Activated B cell treated with CpG ODN at 0.5 μM for 24 hours (primary cell): ENCODE measurements around the gene ECI2. TPM values are rescaled to one million over a fixed set of nuclear protein-coding genes. Genes with fewer than 3 reads are reported as not detected.
A peak's percentile ranks its signal among the peaks of the same experiment; 100 is the strongest.

ENCODE experiments used
- ATAC-seq: fragments of 200-7000 bp; cut with Tn5 transposase; one replicate; pipeline ENCODE4 v1.10.0; 2021; ENCODE audit warnings: low read depth, mild to moderate bottlenecking, moderate library complexity
- CTCF ChIA-PET: fragments of 350-600 bp; sonication (Branson Sonifier 250); formaldehyde crosslinking; loops from one replicate; lab custom pipeline; 2021; ENCODE audit warnings: antibody characterized with exemption; lab: Charles Lee
- POLR2A ChIA-PET: fragments of 350-600 bp; sonication (Branson Sonifier 250); formaldehyde crosslinking; loops from one replicate; lab custom pipeline; 2021; ENCODE audit warnings: antibody characterized with exemption; lab: Charles Lee
- DNase-seq: peaks from one replicate; pipeline ENCODE4 v3.0.0; 2022
- H3K27ac Mint-ChIP-seq: one replicate; pipeline ENCODE4 v1.8.0; 2020; ENCODE audit warnings: mixed read lengths
- H3K27me3 Mint-ChIP-seq: one replicate; pipeline ENCODE4 v1.8.0; 2021; ENCODE audit warnings: mixed read lengths
- H3K36me3 Mint-ChIP-seq: one replicate; pipeline ENCODE4 v1.8.0; 2021; ENCODE audit warnings: low read depth, mixed read lengths
- H3K4me1 Mint-ChIP-seq: one replicate; pipeline ENCODE4 v1.8.0; 2021; ENCODE audit warnings: mixed read lengths
- H3K4me3 Mint-ChIP-seq: one replicate; pipeline ENCODE4 v1.8.0; 2020; ENCODE audit warnings: mild to moderate bottlenecking, mixed read lengths
- H3K9me3 Mint-ChIP-seq: one replicate; pipeline ENCODE4 v1.8.0; 2020; ENCODE audit warnings: mixed read lengths
- CTCF ChIP-seq: fragments of 200-600 bp; IDR thresholded peaks from one replicate; pipeline ENCODE4 v1.8.0; 2022; ENCODE audit warnings: antibody characterized with exemption, mild to moderate bottlenecking
- intact Hi-C: fragments of 100-400 bp; cut with micrococcal nuclease; formaldehyde crosslinking; loops from one replicate; pipeline ENCODE4 v1.15.1; 2024
- total RNA-seq: library from RNA; stranded (reverse); gene quantifications from 2 replicates; pipeline ENCODE4 v1.2.3, GENCODE V29; 2022

Gene ECI2
- 15.8 and 16.0 TPM in 2 replicates for total RNA-seq

- POLR2A ChIA-PET, result interaction anchor here (0.5 to 4.0 kb wide), 11 partner anchors 11 to 1126 kb away, joined by 3 to 32 read pairs (median 4); partner anchors contain the start of gene LYRM4
- Mint-ChIP-seq H3K27ac (peak within 1 kb of the TSS; percentile 80), H3K9me3 (peaks cover 2% of the 10 kb centered on the region), H3K4me3 (peak within 1 kb of the TSS; percentile 90), H3K27me3 (no peaks in the 10 kb centered on the region), H3K4me1 (peaks cover 27% of the 10 kb centered on the region), H3K36me3 (peaks cover 24% of the 10 kb centered on the region)
- DNase-seq (no peak), ATAC-seq (peak; percentile 11)
- intact Hi-C loops, result loop anchor here (1.0 to 5.0 kb wide), 9 partner anchors 18 to 978 kb away; partner anchors contain the start of genes CDYL, FAM50B, PSMG4 and TUBB2A
- CTCF ChIA-PET, result interaction anchor here (1.2 to 2.4 kb wide), 3 partner anchors 18 to 76 kb away, joined by 4 to 12 read pairs (median 12); no protein-coding TSS in a partner anchor
- TF ChIP-seq CTCF, result no peak
These were observed at the start of gene ECI2 for GRCh38 chr6:4134841-4135664. Gene ECI2, minus strand, starts transcription at chr6:4135575. Its CDS starts 15 bp downstream, at chr6:4135560.

GRCh38 chr6:4180652-4181255 lies 45.4 kb upstream of the ECI2 start:
- H3K4me1 Mint-ChIP-seq, result no peaks in the 10 kb centered on the region
- H3K36me3 Mint-ChIP-seq, result no peaks in the 10 kb centered on the region
- no peak for TF ChIP-seq CTCF
- ChIA-PET CTCF (no interaction called here), POLR2A (no interaction called here)
- ATAC-seq, result no peak
- H3K27ac Mint-ChIP-seq, result no peak overlapping the region
- H3K9me3 Mint-ChIP-seq, result no peaks in the 10 kb centered on the region
- intact Hi-C loops, result no loop called here
- H3K27me3 Mint-ChIP-seq, result peaks cover 17% of the 10 kb centered on the region
- no peak for DNase-seq
- no peak overlapping the region for H3K4me3 Mint-ChIP-seq

- no peak overlapping the region for H3K27ac Mint-ChIP-seq
- no peak for DNase-seq
- no peaks in the 10 kb centered on the region for H3K4me1 Mint-ChIP-seq
- no peaks in the 10 kb centered on the region for H3K9me3 Mint-ChIP-seq
- H3K4me3 Mint-ChIP-seq, result no peak overlapping the region
- ChIA-PET CTCF (no interaction called here), POLR2A (no interaction called here)
- no peak for ATAC-seq
- H3K27me3 Mint-ChIP-seq, result peaks cover 13% of the 10 kb centered on the region
- intact Hi-C loops, result no loop called here
- no peak for TF ChIP-seq CTCF
- H3K36me3 Mint-ChIP-seq, result no peaks in the 10 kb centered on the region
These were observed 44.7 kb upstream of the ECI2 start for GRCh38 chr6:4179960-4180651.

GRCh38 chr6:4178737-4179333 lies 43.5 kb upstream of the ECI2 start:
- TF ChIP-seq CTCF, result no peak
- DNase-seq (no peak), ATAC-seq (no peak)
- Mint-ChIP-seq H3K27ac (no peak overlapping the region), H3K36me3 (no peaks in the 10 kb centered on the region), H3K4me1 (no peaks in the 10 kb centered on the region), H3K9me3 (no peaks in the 10 kb centered on the region), H3K27me3 (peaks cover 10% of the 10 kb centered on the region), H3K4me3 (no peak overlapping the region)
- intact Hi-C loops, result no loop called here
- CTCF ChIA-PET, result no interaction called here
- POLR2A ChIA-PET, result no interaction called here
